Fibroblast of lung (primary cell): ENCODE measurements around the gene TPP2.

Experiments used
- EZH2 ChIP-seq: IDR thresholded peaks from 2 replicates; pipeline ENCODE4 v1.5.1; 2012; ENCODE audit warnings: low read length, control low read depth, mild to moderate bottlenecking; ENCODE audit errors: missing control alignments
- TF ChIP-seq, protein P1 (sequence below), 2 donors: IDR thresholded peaks in 1 of 2; conservative IDR thresholded peaks in 1 of 2; 1 replicate in 1 of 2; 2 replicates in 1 of 2; pipeline ENCODE4 v1.5.1; 2011 to 2012; ENCODE audit warnings: low read length in 2 of 2, control low read depth in 1 of 2, inconsistent platforms in 1 of 2, low read depth in 1 of 2, mild to moderate bottlenecking in 1 of 2

DNA sequence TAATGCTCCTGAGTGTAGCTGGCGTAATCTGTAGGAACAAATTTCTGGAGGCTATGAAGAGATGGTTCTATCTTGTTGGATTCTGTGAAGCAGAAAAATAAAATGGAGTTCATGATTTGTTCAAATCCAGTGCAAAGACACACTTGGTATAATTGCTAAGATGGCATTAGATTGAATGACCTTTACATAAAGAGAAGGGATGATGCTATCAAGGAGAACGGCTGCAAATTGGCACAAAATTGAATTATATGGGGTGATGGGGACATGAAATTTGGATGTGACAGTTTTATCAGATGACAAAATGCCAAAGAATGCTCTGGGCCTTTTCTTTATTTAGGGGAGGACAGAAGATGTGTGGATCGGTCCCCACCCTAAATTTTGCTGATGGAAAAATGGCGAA is 94.1 kb downstream of the TPP2 start:
- TF ChIP-seq, protein P1, sequence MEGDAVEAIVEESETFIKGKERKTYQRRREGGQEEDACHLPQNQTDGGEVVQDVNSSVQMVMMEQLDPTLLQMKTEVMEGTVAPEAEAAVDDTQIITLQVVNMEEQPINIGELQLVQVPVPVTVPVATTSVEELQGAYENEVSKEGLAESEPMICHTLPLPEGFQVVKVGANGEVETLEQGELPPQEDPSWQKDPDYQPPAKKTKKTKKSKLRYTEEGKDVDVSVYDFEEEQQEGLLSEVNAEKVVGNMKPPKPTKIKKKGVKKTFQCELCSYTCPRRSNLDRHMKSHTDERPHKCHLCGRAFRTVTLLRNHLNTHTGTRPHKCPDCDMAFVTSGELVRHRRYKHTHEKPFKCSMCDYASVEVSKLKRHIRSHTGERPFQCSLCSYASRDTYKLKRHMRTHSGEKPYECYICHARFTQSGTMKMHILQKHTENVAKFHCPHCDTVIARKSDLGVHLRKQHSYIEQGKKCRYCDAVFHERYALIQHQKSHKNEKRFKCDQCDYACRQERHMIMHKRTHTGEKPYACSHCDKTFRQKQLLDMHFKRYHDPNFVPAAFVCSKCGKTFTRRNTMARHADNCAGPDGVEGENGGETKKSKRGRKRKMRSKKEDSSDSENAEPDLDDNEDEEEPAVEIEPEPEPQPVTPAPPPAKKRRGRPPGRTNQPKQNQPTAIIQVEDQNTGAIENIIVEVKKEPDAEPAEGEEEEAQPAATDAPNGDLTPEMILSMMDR (conservative IDR thresholded peaks at IDR 0.05 in 1 of 2, IDR thresholded peaks at IDR 0.05 in 1 of 2; ENCODE audit: low read depth in 1 of 2, low read length in 2 of 2) = no peak
- TF ChIP-seq EZH2 = no peak
